Panc1 (cell line): ENCODE measurements around the gene MYH4. TPM values are rescaled to one million over a fixed set of nuclear protein-coding genes. Genes with fewer than 3 reads are reported as not detected.

ENCODE experiments used
- ATAC-seq: fragments of 200-7000 bp; cut with Tn5 transposase; 2 replicates; pipeline ENCODE4 v1.9.1; 2020; ENCODE audit warnings: mild to moderate bottlenecking, moderate library complexity
- BruUV-seq: library from RNA; stranded (reverse); fragments of 400-500 nt; replicated peaks from 2 replicates; lab custom pipeline; 2021; lab: Mats Ljungman, UMichigan
- CTCF ChIA-PET: fragments of 300-600 bp; sonication (Branson Sonifier 250); formaldehyde crosslinking; loops from one replicate; lab custom pipeline; 2022; ENCODE audit warnings: antibody characterized with exemption; lab: Charles Lee
- POLR2A ChIA-PET: fragments of 300-600 bp; sonication (Branson Sonifier 250); formaldehyde crosslinking; loops from one replicate; lab custom pipeline; 2022; ENCODE audit warnings: antibody characterized with exemption; lab: Charles Lee
- DNase-seq: peaks from one replicate; pipeline ENCODE4 v3.0.0-alpha.2; 2010; ENCODE audit warnings: low read depth, low spot score
- H3K27ac ChIP-seq: 2 replicates; pipeline ENCODE4 v1.5.1; 2011; ENCODE audit warnings: mild to moderate bottlenecking, low read length, inconsistent platforms
- H3K27me3 ChIP-seq: fragments of 200-500 bp; sonication (Bioruptor generic); 2 replicates; pipeline ENCODE4 v1.6.0; 2014; ENCODE audit warnings: low read length, inconsistent platforms; ENCODE audit not compliant: control insufficient read depth, insufficient read depth
- H3K36me3 ChIP-seq: fragments of 200-500 bp; sonication (Bioruptor generic); 2 replicates; pipeline ENCODE4 v1.5.1; 2014; ENCODE audit warnings: inconsistent platforms, mild to moderate bottlenecking, low read length, moderate library complexity; ENCODE audit not compliant: control insufficient read depth, insufficient read depth
- H3K4me1 ChIP-seq: 2 replicates; pipeline ENCODE4 v1.5.1; 2011; ENCODE audit warnings: inconsistent platforms, mild to moderate bottlenecking, low read length, moderate library complexity; ENCODE audit not compliant: control insufficient read depth, insufficient read depth
- H3K4me3 ChIP-seq, 2 experiments: 2 replicates each; pipeline ENCODE4 v1.5.1; 2011 to 2012; ENCODE audit warnings: low read depth in 2 of 2, low read length in 2 of 2, mild to moderate bottlenecking in 2 of 2, inconsistent platforms in 1 of 2, moderate library complexity in 1 of 2
- H3K9me3 ChIP-seq: fragments of 200-500 bp; sonication (Bioruptor generic); 2 replicates; pipeline ENCODE4 v1.5.1; 2014; ENCODE audit warnings: low read depth, mild to moderate bottlenecking, inconsistent platforms, low read length, moderate library complexity; ENCODE audit not compliant: control insufficient read depth, insufficient read depth
- POLR2AphosphoS5 ChIP-seq: IDR thresholded peaks from 2 replicates; pipeline ENCODE4 v1.6.1; 2012; ENCODE audit warnings: mild to moderate bottlenecking, low read depth, low read length, moderate library complexity
- SIN3A ChIP-seq: IDR thresholded peaks from 2 replicates; pipeline ENCODE4 v1.6.1; 2012; ENCODE audit warnings: low read depth, mild to moderate bottlenecking, low read length, moderate library complexity, borderline replicate concordance; ENCODE audit not compliant: insufficient read depth
- TCF7L2 ChIP-seq: IDR thresholded peaks from 2 replicates; pipeline ENCODE4 v1.6.1; 2011; ENCODE audit warnings: mild to moderate bottlenecking, low read depth, low read length, inconsistent platforms
- in situ Hi-C: cut with HindIII; loops from 2 replicates; pipeline ENCODE4 v1.10.0; 2016; ENCODE audit warnings: low sequenced_read_pairs, low pct_unique_long_range_greater_than_20kb
- intact Hi-C: fragments of 100-400 bp; cut with micrococcal nuclease; formaldehyde crosslinking; loops from one replicate; pipeline ENCODE4 v1.10.0; 2022; ENCODE audit not compliant: unreplicated experiment
- total RNA-seq: library from RNA; stranded (reverse); gene quantifications from one replicate; pipeline ENCODE4 v1.2.1, GENCODE V29; 2021; ENCODE audit not compliant: unreplicated experiment
- TF ChIP-seq, protein P1 (sequence below): fragments of 450-650 bp; IDR thresholded peaks from 2 replicates; pipeline ENCODE4 v1.5.1; 2017; ENCODE audit warnings: mild to moderate bottlenecking
- TF ChIP-seq, protein P2 (sequence below), 2 experiments: IDR thresholded peaks; 2 replicates each; pipeline ENCODE4 v1.6.1; 2011 to 2012; ENCODE audit warnings: low read depth in 2 of 2, control low read depth in 1 of 2, low read length in 1 of 2, mild to moderate bottlenecking in 1 of 2, moderate library complexity in 1 of 2; ENCODE audit not compliant: insufficient read depth in 1 of 2

The MYH4 gene
- total RNA-seq, 1 experiment from 2014 or later, result not detected

DNA sequence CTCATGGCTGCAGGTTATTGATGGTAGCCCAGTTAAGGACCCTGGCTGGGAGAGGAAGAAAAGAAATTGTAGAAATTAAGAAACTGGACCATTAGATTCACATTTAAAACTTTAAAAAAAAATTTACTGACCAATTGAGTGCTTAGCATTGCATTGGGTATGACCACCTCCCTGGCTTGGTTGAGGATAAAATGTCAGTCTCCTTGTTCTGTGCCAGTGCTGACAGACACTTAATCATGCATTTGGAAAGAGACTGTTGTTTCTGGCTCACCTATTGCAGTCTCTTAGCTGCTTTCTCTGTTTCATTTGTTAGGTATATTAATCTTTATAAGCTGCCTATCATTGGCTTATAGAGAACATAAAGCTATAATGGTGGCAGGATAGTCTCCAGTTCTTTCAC lies 47.3 kb upstream of the MYH4 start:
- no peak overlapping the region for H3K4me3 ChIP-seq
- in situ Hi-C loops (no loop called here), intact Hi-C loops (no loop called here)
- TF ChIP-seq, protein P1, sequence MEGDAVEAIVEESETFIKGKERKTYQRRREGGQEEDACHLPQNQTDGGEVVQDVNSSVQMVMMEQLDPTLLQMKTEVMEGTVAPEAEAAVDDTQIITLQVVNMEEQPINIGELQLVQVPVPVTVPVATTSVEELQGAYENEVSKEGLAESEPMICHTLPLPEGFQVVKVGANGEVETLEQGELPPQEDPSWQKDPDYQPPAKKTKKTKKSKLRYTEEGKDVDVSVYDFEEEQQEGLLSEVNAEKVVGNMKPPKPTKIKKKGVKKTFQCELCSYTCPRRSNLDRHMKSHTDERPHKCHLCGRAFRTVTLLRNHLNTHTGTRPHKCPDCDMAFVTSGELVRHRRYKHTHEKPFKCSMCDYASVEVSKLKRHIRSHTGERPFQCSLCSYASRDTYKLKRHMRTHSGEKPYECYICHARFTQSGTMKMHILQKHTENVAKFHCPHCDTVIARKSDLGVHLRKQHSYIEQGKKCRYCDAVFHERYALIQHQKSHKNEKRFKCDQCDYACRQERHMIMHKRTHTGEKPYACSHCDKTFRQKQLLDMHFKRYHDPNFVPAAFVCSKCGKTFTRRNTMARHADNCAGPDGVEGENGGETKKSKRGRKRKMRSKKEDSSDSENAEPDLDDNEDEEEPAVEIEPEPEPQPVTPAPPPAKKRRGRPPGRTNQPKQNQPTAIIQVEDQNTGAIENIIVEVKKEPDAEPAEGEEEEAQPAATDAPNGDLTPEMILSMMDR, result no peak
- no peak for TF ChIP-seq TCF7L2
- TF ChIP-seq, protein P2, sequence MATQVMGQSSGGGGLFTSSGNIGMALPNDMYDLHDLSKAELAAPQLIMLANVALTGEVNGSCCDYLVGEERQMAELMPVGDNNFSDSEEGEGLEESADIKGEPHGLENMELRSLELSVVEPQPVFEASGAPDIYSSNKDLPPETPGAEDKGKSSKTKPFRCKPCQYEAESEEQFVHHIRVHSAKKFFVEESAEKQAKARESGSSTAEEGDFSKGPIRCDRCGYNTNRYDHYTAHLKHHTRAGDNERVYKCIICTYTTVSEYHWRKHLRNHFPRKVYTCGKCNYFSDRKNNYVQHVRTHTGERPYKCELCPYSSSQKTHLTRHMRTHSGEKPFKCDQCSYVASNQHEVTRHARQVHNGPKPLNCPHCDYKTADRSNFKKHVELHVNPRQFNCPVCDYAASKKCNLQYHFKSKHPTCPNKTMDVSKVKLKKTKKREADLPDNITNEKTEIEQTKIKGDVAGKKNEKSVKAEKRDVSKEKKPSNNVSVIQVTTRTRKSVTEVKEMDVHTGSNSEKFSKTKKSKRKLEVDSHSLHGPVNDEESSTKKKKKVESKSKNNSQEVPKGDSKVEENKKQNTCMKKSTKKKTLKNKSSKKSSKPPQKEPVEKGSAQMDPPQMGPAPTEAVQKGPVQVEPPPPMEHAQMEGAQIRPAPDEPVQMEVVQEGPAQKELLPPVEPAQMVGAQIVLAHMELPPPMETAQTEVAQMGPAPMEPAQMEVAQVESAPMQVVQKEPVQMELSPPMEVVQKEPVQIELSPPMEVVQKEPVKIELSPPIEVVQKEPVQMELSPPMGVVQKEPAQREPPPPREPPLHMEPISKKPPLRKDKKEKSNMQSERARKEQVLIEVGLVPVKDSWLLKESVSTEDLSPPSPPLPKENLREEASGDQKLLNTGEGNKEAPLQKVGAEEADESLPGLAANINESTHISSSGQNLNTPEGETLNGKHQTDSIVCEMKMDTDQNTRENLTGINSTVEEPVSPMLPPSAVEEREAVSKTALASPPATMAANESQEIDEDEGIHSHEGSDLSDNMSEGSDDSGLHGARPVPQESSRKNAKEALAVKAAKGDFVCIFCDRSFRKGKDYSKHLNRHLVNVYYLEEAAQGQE (IDR thresholded peaks at IDR 0.05; ENCODE audit: insufficient read depth in 1 of 2, low read depth in 2 of 2, low read length in 1 of 2), result no peak
- TF ChIP-seq POLR2AphosphoS5, result no peak
- TF ChIP-seq SIN3A, result no peak
- POLR2A ChIA-PET, result no interaction called here
- no TSS peak for BruUV-seq
- H3K9me3 ChIP-seq, result no peaks in the 10 kb centered on the region
- ATAC-seq, result no peak
- no peaks in the 10 kb centered on the region for H3K4me1 ChIP-seq
- H3K27ac ChIP-seq, result no peak overlapping the region
- CTCF ChIA-PET, result no interaction called here
- H3K36me3 ChIP-seq, result no peaks in the 10 kb centered on the region
- no peaks in the 10 kb centered on the region for H3K27me3 ChIP-seq
- no peak for DNase-seq

DNA sequence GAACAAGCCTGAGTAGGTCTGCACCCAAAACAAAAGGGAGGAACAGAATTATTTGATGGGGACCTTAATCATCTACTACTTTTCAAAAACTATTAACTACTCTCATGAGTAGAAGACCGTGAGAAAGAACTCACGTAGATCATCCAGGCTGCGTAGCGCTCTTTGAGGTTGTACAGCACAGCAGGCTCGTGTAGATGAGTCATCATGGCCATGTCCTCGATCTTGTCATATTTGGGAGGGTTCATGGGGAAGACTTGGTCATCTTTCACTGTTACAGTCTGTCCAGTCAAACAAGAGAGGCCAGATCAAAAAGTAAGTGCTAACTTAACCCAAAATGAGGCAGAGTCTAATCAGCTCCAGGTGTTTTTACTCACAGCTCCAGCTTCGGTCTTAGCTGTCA lies 46.7 kb upstream of the MYH4 start:
- Histone ChIP-seq H3K4me3 (no peak overlapping the region), H3K9me3 (no peaks in the 10 kb centered on the region), H3K27me3 (no peaks in the 10 kb centered on the region), H3K36me3 (no peaks in the 10 kb centered on the region), H3K27ac (no peak overlapping the region), H3K4me1 (no peaks in the 10 kb centered on the region)
- TF ChIP-seq, protein P2 (IDR thresholded peaks at IDR 0.05; ENCODE audit: insufficient read depth in 1 of 2, low read depth in 2 of 2, low read length in 1 of 2), result no peak
- BruUV-seq, result no TSS peak
- ChIA-PET CTCF (no interaction called here), POLR2A (no interaction called here)
- no peak for ATAC-seq
- no peak for DNase-seq
- intact Hi-C loops (no loop called here), in situ Hi-C loops (no loop called here)
